ENCODE results near the gene NCS1.

- TF ChIP-seq CTCF (IDR thresholded peaks at IDR 0.05) = no peak
- no peak for TF ChIP-seq POLR2A (IDR thresholded peaks at IDR 0.05)
Observed at GRCh38 chr9:130226112-130226511, 53.9 kb downstream of the NCS1 start.

Measured in gastroesophageal sphincter (tissue), 3 donors.